SKM-1 treated with dmso at 0.1 percent for 144 hours (cell line): Measurements from ENCODE around the gene MYH9.
"Not testable (repeated sequence)": the region's sequence is repeated elsewhere in the genome, so short reads cannot be mapped to it uniquely, and the experiment has no call there.

Source experiments
- DNase-seq: peaks from one replicate; lab custom pipeline; 2025; ENCODE audit not compliant: unreplicated experiment; lab: John Stamatoyannopoulos, UW

Gene MYH9

GRCh38 chr22:36296690-36297089, 91.1 kb downstream of the MYH9 start:
- no peak for DNase-seq

GRCh38 chr22:36295247-36295646, 92.5 kb downstream of the MYH9 start:
- no peak for DNase-seq

GRCh38 chr22:36294801-36295200, 93.0 kb downstream of the MYH9 start:
- no peak for DNase-seq

- no peak for DNase-seq
These were observed 93.5 kb downstream of the MYH9 start for GRCh38 chr22:36294293-36294620.

- no peak for DNase-seq
These were observed 94.0 kb downstream of the MYH9 start for GRCh38 chr22:36293606-36294292.

- no peak for DNase-seq
These were observed 94.8 kb downstream of the MYH9 start for GRCh38 chr22:36292823-36293530.

- DNase-seq: no peak
These were observed 95.7 kb downstream of the MYH9 start for GRCh38 chr22:36291831-36292740.

- not testable (repeated sequence) for DNase-seq
These were observed 97.2 kb downstream of the MYH9 start for GRCh38 chr22:36290391-36291075.

GRCh38 chr22:36289948-36290371, 97.8 kb downstream of the MYH9 start:
- DNase-seq: not testable (repeated sequence)

GRCh38 chr22:36289406-36289870, 98.3 kb downstream of the MYH9 start:
- no peak for DNase-seq

GRCh38 chr22:36288571-36289405, 99.0 kb downstream of the MYH9 start:
- no peak for DNase-seq

GRCh38 chr22:36287881-36288515, 99.8 kb downstream of the MYH9 start:
- no peak for DNase-seq

GRCh38 chr22:36286096-36286957, 101.4 kb downstream of the MYH9 start:
- peak; percentile 51 for DNase-seq

- no peak for DNase-seq
These were observed 102.2 kb downstream of the MYH9 start for GRCh38 chr22:36285545-36285944.

- no peak for DNase-seq
These were observed 102.8 kb downstream of the MYH9 start for GRCh38 chr22:36285017-36285416.

GRCh38 chr22:36284171-36284571, 103.6 kb downstream of the MYH9 start:
- no peak for DNase-seq

- no peak for DNase-seq
These were observed 105.4 kb downstream of the MYH9 start for GRCh38 chr22:36282328-36282831.

GRCh38 chr22:36281781-36282327, 105.9 kb downstream of the MYH9 start:
- DNase-seq: no peak
